GM23338 (cell line): Measurements from ENCODE around the gene DSG3. TPM values are rescaled to one million over a fixed set of nuclear protein-coding genes. Genes with fewer than 3 reads are reported as not detected.

Source experiments
- ATAC-seq: fragments of 200-7000 bp; cut with Tn5 transposase; 3 replicates; pipeline ENCODE4 v1.9.1; 2020
- DNase-seq: peaks from one replicate; pipeline ENCODE4 v3.0.0-alpha.2; 2015; ENCODE audit warnings: low spot score
- H2AFZ ChIP-seq: fragments of 200-600 bp; sonication (generic); 2 replicates; pipeline ENCODE4 v1.8.0; 2016; ENCODE audit warnings: antibody characterized with exemption, mild to moderate bottlenecking, moderate library complexity
- H3F3A ChIP-seq: fragments of 200-600 bp; sonication (generic); replicated peaks from 2 replicates; pipeline ENCODE4 v1.8.0; 2017; ENCODE audit warnings: antibody characterized with exemption, mixed run types, low read depth
- H3K27ac ChIP-seq: fragments of 200-600 bp; sonication (generic); 2 replicates; pipeline ENCODE4 v1.6.1; 2016; ENCODE audit warnings: low read depth
- H3K27me3 ChIP-seq: fragments of 200-600 bp; sonication (generic); 2 replicates; pipeline ENCODE4 v1.8.0; 2016; ENCODE audit warnings: mild to moderate bottlenecking, mixed run types, moderate library complexity; ENCODE audit not compliant: insufficient read depth
- H3K36me3 ChIP-seq: fragments of 200-600 bp; sonication (generic); 2 replicates; pipeline ENCODE4 v1.8.0; 2016; ENCODE audit warnings: mild to moderate bottlenecking; ENCODE audit not compliant: insufficient read depth
- H3K4me1 ChIP-seq: fragments of 200-600 bp; sonication (generic); 2 replicates; pipeline ENCODE4 v1.8.0; 2016; ENCODE audit warnings: mild to moderate bottlenecking, moderate library complexity; ENCODE audit not compliant: insufficient read depth
- H3K4me2 ChIP-seq: fragments of 200-600 bp; sonication (generic); 2 replicates; pipeline ENCODE4 v1.7.1; 2017; ENCODE audit warnings: mixed run types
- H3K4me3 ChIP-seq: fragments of 200-600 bp; sonication (generic); 2 replicates; pipeline ENCODE4 v1.6.1; 2016; ENCODE audit warnings: mixed run types
- H3K79me2 ChIP-seq: fragments of 200-600 bp; sonication (generic); replicated peaks from 2 replicates; pipeline ENCODE4 v1.8.0; 2017; ENCODE audit warnings: mild to moderate bottlenecking; ENCODE audit not compliant: insufficient read depth
- H3K9me2 ChIP-seq: fragments of 200-600 bp; sonication (generic); 2 replicates; pipeline ENCODE4 v1.8.0; 2017; ENCODE audit not compliant: insufficient read depth
- H4K20me1 ChIP-seq: fragments of 200-600 bp; sonication (generic); replicated peaks from 2 replicates; pipeline ENCODE4 v1.8.0; 2017; ENCODE audit warnings: mild to moderate bottlenecking; ENCODE audit not compliant: insufficient read depth
- H3K27ac Mint-ChIP-seq: 2 replicates; pipeline ENCODE4 v1.8.0; 2020; ENCODE audit warnings: inconsistent platforms, mild to moderate bottlenecking, moderate library complexity, mixed read lengths
- H3K27me3 Mint-ChIP-seq: 3 replicates; pipeline ENCODE4 v1.8.0; 2022; ENCODE audit warnings: low read depth, mild to moderate bottlenecking, moderate library complexity, mixed read lengths, inconsistent platforms; ENCODE audit not compliant: insufficient read depth, poor library complexity
- H3K36me3 Mint-ChIP-seq: 3 replicates; pipeline ENCODE4 v1.8.0; 2021; ENCODE audit warnings: low read depth, mild to moderate bottlenecking, inconsistent platforms, moderate library complexity, mixed read lengths
- H3K4me1 Mint-ChIP-seq: 3 replicates; pipeline ENCODE4 v1.8.0; 2020; ENCODE audit warnings: mild to moderate bottlenecking, inconsistent platforms, mixed read lengths
- H3K4me3 Mint-ChIP-seq: 3 replicates; pipeline ENCODE4 v1.8.0; 2021; ENCODE audit warnings: moderate library complexity, mild to moderate bottlenecking, inconsistent platforms, mixed read lengths
- H3K9me3 Mint-ChIP-seq: 3 replicates; pipeline ENCODE4 v1.8.0; 2020; ENCODE audit warnings: moderate library complexity, mild to moderate bottlenecking, inconsistent platforms, mixed read lengths
- CREB1 ChIP-seq: fragments of 250-450 bp; sonication (Bioruptor Pico); IDR thresholded peaks from 2 replicates; pipeline ENCODE4 v1.5.0; 2020; ENCODE audit warnings: low read depth, mild to moderate bottlenecking, moderate library complexity
- EZH2 ChIP-seq: fragments of 200-600 bp; sonication (generic); IDR thresholded peaks from one replicate; pipeline ENCODE4 v1.8.0; 2017; ENCODE audit warnings: antibody characterized with exemption, mild to moderate bottlenecking, low read depth; ENCODE audit not compliant: unreplicated experiment
- EZH2phosphoT487 ChIP-seq: fragments of 200-600 bp; sonication (generic); IDR thresholded peaks from one replicate; pipeline ENCODE4 v1.8.1; 2018; ENCODE audit warnings: antibody characterized with exemption; ENCODE audit not compliant: unreplicated experiment
- JUNB ChIP-seq: IDR thresholded peaks from one replicate; pipeline ENCODE4 v1.6.1; 2016; ENCODE audit warnings: antibody characterized with exemption; ENCODE audit not compliant: unreplicated experiment
- NANOG ChIP-seq: IDR thresholded peaks from 2 replicates; pipeline ENCODE4 v1.6.1; 2016; ENCODE audit warnings: antibody characterized with exemption, borderline replicate concordance
- POLR2AphosphoS5 ChIP-seq: IDR thresholded peaks from 2 replicates; pipeline ENCODE4 v1.6.1; 2016; ENCODE audit warnings: antibody characterized with exemption, low read depth
- STAT1 ChIP-seq: IDR thresholded peaks from one replicate; pipeline ENCODE4 v1.6.1; 2016; ENCODE audit warnings: antibody characterized with exemption; ENCODE audit not compliant: unreplicated experiment
- ZNF114 ChIP-seq: fragments of 250-450 bp; sonication (Bioruptor Pico); IDR thresholded peaks from 2 replicates; pipeline ENCODE4 v1.5.0; 2020; ENCODE audit warnings: mild to moderate bottlenecking, moderate library complexity
- ZNF331 ChIP-seq: fragments of 250-450 bp; sonication (Bioruptor Pico); IDR thresholded peaks from 2 replicates; pipeline ENCODE4 v1.5.0; 2020; ENCODE audit warnings: low read depth, mild to moderate bottlenecking, moderate library complexity
- polyA plus RNA-seq: library from polyadenylated mRNA; unstranded; fragments of >200 nt; fragmentation: Nextera tagmentation; extraction: Ambion mirVana; gene quantifications from 2 replicates; pipeline ENCODE4 v1.2.1, GENCODE V29; 2016
- total RNA-seq: library from RNA; depleted of rRNA; stranded (reverse); fragments of >200 nt; shearing (Covaris generic); gene quantifications from 2 replicates; pipeline ENCODE4 v1.2.3, GENCODE V29; 2014
- TF ChIP-seq, protein P1 (sequence below): IDR thresholded peaks from one replicate; pipeline ENCODE4 v1.6.1; 2018; ENCODE audit warnings: antibody characterized with exemption; ENCODE audit not compliant: unreplicated experiment
- TF ChIP-seq, protein P2 (sequence below): fragments of 250-450 bp; sonication (Bioruptor Pico); IDR thresholded peaks from 2 replicates; pipeline ENCODE4 v1.5.0; 2020; ENCODE audit warnings: mild to moderate bottlenecking, moderate library complexity
- TF ChIP-seq, protein P3 (sequence below), 2 experiments: fragments of 200-600 bp in 1 of 2; sonication (generic) in 1 of 2; conservative IDR thresholded peaks; 2 replicates each; pipeline versions ENCODE4 v1.5.1 to v1.6.1; 2016 to 2017; ENCODE audit warnings: antibody characterized with exemption in 2 of 2, low read depth in 2 of 2, mild to moderate bottlenecking in 2 of 2, moderate library complexity in 1 of 2
- TF ChIP-seq, protein P4 (sequence below): IDR thresholded peaks from 2 replicates; pipeline ENCODE4 v1.6.1; 2016; ENCODE audit warnings: antibody characterized with exemption

The DSG3 gene
- total and polyA plus RNA-seq, 2 experiments from 2014 or later, result 0.05 to 0.24 TPM

DNA sequence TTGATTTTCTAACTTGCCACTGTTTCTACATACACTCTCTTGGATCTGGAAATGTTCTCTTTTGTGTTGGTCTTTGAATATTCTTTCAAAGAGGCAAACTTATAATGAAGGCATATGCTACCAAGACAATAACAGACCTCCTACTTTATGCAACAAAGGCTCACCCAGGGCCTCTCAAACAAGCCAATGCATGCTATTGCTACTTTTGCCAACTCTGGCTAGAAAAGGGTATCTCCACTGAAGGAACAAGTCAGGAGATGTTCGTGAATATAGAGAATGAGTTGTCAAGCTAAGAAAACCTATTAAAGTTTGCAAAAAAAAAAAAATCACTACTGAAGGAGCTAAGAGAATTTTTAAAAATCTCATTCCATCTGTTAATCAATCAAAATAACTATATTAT, 34.5 kb downstream of the DSG3 start:
- Mint-ChIP-seq H3K9me3 (peaks cover 5% of the 10 kb centered on the region; the same call in 2 of the 3 replicates), H3K4me1 (peaks cover 4% of the 10 kb centered on the region; the same call in 2 of the 3 replicates), H3K27me3 (no peaks in the 10 kb centered on the region), H3K36me3 (peaks cover 4% of the 10 kb centered on the region; the same call in 1 of the 3 replicates), H3K27ac (no peak overlapping the region), H3K4me3 (no peak overlapping the region)
- Histone ChIP-seq H3K4me3 (no peak overlapping the region), H3F3A (no peaks in the 10 kb centered on the region), H3K79me2 (no peaks in the 10 kb centered on the region), H3K9me2 (no peaks in the 10 kb centered on the region), H3K36me3 (no peaks in the 10 kb centered on the region), H3K27me3 (no peaks in the 10 kb centered on the region), H3K27ac (no peak overlapping the region), H2AFZ (0 out of 2 replicates have a peak overlapping the region, but pooled peaks have one; percentile 28), H4K20me1 (no peaks in the 10 kb centered on the region), H3K4me1 (no peaks in the 10 kb centered on the region; the same call in 1 of the 2 replicates), H3K4me2 (no peak overlapping the region)
- ATAC-seq (no peak), DNase-seq (no peak)
- TF ChIP-seq NANOG (no peak), POLR2AphosphoS5 (no peak), ZNF331 (CRISPR knock-in tag) (no peak), EZH2phosphoT487 (no peak), CREB1 (CRISPR knock-in tag) (no peak), EZH2 (no peak), ZNF114 (CRISPR knock-in tag) (no peak), JUNB (no peak), STAT1 (no peak)
- TF ChIP-seq, protein P1, sequence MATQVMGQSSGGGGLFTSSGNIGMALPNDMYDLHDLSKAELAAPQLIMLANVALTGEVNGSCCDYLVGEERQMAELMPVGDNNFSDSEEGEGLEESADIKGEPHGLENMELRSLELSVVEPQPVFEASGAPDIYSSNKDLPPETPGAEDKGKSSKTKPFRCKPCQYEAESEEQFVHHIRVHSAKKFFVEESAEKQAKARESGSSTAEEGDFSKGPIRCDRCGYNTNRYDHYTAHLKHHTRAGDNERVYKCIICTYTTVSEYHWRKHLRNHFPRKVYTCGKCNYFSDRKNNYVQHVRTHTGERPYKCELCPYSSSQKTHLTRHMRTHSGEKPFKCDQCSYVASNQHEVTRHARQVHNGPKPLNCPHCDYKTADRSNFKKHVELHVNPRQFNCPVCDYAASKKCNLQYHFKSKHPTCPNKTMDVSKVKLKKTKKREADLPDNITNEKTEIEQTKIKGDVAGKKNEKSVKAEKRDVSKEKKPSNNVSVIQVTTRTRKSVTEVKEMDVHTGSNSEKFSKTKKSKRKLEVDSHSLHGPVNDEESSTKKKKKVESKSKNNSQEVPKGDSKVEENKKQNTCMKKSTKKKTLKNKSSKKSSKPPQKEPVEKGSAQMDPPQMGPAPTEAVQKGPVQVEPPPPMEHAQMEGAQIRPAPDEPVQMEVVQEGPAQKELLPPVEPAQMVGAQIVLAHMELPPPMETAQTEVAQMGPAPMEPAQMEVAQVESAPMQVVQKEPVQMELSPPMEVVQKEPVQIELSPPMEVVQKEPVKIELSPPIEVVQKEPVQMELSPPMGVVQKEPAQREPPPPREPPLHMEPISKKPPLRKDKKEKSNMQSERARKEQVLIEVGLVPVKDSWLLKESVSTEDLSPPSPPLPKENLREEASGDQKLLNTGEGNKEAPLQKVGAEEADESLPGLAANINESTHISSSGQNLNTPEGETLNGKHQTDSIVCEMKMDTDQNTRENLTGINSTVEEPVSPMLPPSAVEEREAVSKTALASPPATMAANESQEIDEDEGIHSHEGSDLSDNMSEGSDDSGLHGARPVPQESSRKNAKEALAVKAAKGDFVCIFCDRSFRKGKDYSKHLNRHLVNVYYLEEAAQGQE, result no peak
- TF ChIP-seq, protein P2, sequence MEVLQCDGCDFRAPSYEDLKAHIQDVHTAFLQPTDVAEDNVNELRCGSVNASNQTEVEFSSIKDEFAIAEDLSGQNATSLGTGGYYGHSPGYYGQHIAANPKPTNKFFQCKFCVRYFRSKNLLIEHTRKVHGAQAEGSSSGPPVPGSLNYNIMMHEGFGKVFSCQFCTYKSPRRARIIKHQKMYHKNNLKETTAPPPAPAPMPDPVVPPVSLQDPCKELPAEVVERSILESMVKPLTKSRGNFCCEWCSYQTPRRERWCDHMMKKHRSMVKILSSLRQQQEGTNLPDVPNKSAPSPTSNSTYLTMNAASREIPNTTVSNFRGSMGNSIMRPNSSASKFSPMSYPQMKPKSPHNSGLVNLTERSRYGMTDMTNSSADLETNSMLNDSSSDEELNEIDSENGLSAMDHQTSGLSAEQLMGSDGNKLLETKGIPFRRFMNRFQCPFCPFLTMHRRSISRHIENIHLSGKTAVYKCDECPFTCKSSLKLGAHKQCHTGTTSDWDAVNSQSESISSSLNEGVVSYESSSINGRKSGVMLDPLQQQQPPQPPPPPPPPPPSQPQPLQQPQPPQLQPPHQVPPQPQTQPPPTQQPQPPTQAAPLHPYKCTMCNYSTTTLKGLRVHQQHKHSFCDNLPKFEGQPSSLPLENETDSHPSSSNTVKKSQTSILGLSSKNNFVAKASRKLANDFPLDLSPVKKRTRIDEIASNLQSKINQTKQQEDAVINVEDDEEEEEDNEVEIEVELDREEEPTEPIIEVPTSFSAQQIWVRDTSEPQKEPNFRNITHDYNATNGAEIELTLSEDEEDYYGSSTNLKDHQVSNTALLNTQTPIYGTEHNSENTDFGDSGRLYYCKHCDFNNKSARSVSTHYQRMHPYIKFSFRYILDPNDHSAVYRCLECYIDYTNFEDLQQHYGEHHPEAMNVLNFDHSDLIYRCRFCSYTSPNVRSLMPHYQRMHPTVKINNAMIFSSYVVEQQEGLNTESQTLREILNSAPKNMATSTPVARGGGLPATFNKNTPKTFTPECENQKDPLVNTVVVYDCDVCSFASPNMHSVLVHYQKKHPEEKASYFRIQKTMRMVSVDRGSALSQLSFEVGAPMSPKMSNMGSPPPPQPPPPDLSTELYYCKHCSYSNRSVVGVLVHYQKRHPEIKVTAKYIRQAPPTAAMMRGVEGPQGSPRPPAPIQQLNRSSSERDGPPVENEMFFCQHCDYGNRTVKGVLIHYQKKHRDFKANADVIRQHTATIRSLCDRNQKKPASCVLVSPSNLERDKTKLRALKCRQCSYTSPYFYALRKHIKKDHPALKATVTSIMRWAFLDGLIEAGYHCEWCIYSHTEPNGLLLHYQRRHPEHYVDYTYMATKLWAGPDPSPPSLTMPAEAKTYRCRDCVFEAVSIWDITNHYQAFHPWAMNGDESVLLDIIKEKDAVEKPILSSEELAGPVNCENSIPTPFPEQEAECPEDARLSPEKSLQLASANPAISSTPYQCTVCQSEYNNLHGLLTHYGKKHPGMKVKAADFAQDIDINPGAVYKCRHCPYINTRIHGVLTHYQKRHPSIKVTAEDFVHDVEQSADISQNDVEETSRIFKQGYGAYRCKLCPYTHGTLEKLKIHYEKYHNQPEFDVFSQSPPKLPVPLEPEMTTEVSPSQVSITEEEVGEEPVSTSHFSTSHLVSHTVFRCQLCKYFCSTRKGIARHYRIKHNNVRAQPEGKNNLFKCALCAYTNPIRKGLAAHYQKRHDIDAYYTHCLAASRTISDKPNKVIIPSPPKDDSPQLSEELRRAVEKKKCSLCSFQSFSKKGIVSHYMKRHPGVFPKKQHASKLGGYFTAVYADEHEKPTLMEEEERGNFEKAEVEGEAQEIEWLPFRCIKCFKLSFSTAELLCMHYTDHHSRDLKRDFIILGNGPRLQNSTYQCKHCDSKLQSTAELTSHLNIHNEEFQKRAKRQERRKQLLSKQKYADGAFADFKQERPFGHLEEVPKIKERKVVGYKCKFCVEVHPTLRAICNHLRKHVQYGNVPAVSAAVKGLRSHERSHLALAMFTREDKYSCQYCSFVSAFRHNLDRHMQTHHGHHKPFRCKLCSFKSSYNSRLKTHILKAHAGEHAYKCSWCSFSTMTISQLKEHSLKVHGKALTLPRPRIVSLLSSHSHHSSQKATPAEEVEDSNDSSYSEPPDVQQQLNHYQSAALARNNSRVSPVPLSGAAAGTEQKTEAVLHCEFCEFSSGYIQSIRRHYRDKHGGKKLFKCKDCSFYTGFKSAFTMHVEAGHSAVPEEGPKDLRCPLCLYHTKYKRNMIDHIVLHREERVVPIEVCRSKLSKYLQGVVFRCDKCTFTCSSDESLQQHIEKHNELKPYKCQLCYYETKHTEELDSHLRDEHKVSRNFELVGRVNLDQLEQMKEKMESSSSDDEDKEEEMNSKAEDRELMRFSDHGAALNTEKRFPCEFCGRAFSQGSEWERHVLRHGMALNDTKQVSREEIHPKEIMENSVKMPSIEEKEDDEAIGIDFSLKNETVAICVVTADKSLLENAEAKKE (CRISPR knock-in tag), result no peak
- TF ChIP-seq, protein P3, sequence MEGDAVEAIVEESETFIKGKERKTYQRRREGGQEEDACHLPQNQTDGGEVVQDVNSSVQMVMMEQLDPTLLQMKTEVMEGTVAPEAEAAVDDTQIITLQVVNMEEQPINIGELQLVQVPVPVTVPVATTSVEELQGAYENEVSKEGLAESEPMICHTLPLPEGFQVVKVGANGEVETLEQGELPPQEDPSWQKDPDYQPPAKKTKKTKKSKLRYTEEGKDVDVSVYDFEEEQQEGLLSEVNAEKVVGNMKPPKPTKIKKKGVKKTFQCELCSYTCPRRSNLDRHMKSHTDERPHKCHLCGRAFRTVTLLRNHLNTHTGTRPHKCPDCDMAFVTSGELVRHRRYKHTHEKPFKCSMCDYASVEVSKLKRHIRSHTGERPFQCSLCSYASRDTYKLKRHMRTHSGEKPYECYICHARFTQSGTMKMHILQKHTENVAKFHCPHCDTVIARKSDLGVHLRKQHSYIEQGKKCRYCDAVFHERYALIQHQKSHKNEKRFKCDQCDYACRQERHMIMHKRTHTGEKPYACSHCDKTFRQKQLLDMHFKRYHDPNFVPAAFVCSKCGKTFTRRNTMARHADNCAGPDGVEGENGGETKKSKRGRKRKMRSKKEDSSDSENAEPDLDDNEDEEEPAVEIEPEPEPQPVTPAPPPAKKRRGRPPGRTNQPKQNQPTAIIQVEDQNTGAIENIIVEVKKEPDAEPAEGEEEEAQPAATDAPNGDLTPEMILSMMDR (conservative IDR thresholded peaks at IDR 0.05; ENCODE audit: low read depth in 2 of 2), result no peak
- TF ChIP-seq, protein P4, sequence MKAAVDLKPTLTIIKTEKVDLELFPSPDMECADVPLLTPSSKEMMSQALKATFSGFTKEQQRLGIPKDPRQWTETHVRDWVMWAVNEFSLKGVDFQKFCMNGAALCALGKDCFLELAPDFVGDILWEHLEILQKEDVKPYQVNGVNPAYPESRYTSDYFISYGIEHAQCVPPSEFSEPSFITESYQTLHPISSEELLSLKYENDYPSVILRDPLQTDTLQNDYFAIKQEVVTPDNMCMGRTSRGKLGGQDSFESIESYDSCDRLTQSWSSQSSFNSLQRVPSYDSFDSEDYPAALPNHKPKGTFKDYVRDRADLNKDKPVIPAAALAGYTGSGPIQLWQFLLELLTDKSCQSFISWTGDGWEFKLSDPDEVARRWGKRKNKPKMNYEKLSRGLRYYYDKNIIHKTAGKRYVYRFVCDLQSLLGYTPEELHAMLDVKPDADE, result no peak
